GM12878 (cell line): ENCODE measurements around the gene NTN3. TPM values are rescaled to one million over a fixed set of nuclear protein-coding genes. Genes with fewer than 3 reads are reported as not detected.

ENCODE experiments used
- ATAC-seq: fragments of 200-7000 bp; cut with Tn5 transposase; 3 replicates; pipeline ENCODE4 v1.9.1; 2020; ENCODE audit warnings: mild to moderate bottlenecking, moderate library complexity
- BruUV-seq: library from RNA; stranded (reverse); fragments of 400-500 nt; replicated peaks from 2 replicates; lab custom pipeline; 2021; lab: Mats Ljungman, UMichigan
- CTCF ChIA-PET: fragments of 300-600 bp; sonication (Branson Sonifier 250); formaldehyde crosslinking; extraction: SDS; loops from one replicate; lab custom pipeline; 2021; ENCODE audit warnings: inconsistent platforms; lab: Yijun Ruan, JAX
- POLR2A ChIA-PET: fragments of 350-600 bp; formaldehyde crosslinking; extraction: SDS; loops from one replicate; lab custom pipeline; 2021; ENCODE audit warnings: inconsistent platforms; lab: Charles Lee
- RAD21 ChIA-PET: fragments of 300-600 bp; sonication (Branson Sonifier 250); formaldehyde crosslinking; loops from one replicate; lab custom pipeline; 2023; ENCODE audit warnings: antibody characterized with exemption; ENCODE audit not compliant: unreplicated experiment; lab: Charles Lee
- SMC1A ChIA-PET: fragments of 300-600 bp; sonication (Branson Sonifier 250); formaldehyde crosslinking; loops from one replicate; lab custom pipeline; 2023; ENCODE audit not compliant: unreplicated experiment, uncharacterized antibody; lab: Charles Lee
- DNase-seq: peaks from one replicate; pipeline ENCODE4 v3.0.0-alpha.2; 2011; ENCODE audit warnings: low read depth, low spot score
- FAIRE-seq: peaks from 3 replicates; lab custom pipeline; 2011; peaks lifted over from hg19 to GRCh38; lab: Jason Lieb, UNC
- H2AFZ ChIP-seq: 2 replicates; pipeline ENCODE4 v1.6.0; 2011; ENCODE audit warnings: low read depth, low read length, control low read depth; ENCODE audit not compliant: control insufficient read depth
- H3K27ac ChIP-seq: 2 replicates; pipeline ENCODE4 v1.5.1; 2011; ENCODE audit warnings: control low read depth; ENCODE audit not compliant: control insufficient read depth, insufficient read depth
- H3K27me3 ChIP-seq, 2 experiments: replicated peaks in 1 of 2; 2 replicates each; pipeline versions ENCODE4 v1.6.0 to v1.6.1; 2011; ENCODE audit warnings: low read length in 1 of 2; ENCODE audit not compliant: control insufficient read depth in 2 of 2, insufficient read depth in 2 of 2
- H3K36me3 ChIP-seq, 2 experiments: 2 replicates each; pipeline ENCODE4 v1.5.1; 2011; ENCODE audit warnings: low read length in 1 of 2; ENCODE audit not compliant: control insufficient read depth in 2 of 2, insufficient read depth in 2 of 2
- H3K4me1 ChIP-seq: 2 replicates; pipeline ENCODE4 v1.6.1; 2011; ENCODE audit warnings: mild to moderate bottlenecking, low read length, moderate library complexity, mixed read lengths; ENCODE audit not compliant: control insufficient read depth, insufficient read depth
- H3K4me2 ChIP-seq: 2 replicates; pipeline ENCODE4 v1.6.0; 2011; ENCODE audit warnings: control low read depth; ENCODE audit not compliant: control insufficient read depth, insufficient read depth
- H3K4me3 ChIP-seq: fragments of 200-600 bp; sonication (generic); 2 replicates; pipeline ENCODE4 v1.5.1; 2016
- H3K79me2 ChIP-seq: 2 replicates; pipeline ENCODE4 v1.6.0; 2011; ENCODE audit warnings: low read length; ENCODE audit not compliant: control insufficient read depth, insufficient read depth
- H3K9ac ChIP-seq: 2 replicates; pipeline ENCODE4 v1.8.0; 2011; ENCODE audit warnings: low read length, control low read depth, mixed read lengths; ENCODE audit not compliant: control insufficient read depth, insufficient read depth
- H3K9me3 ChIP-seq: replicated peaks from 3 replicates; pipeline ENCODE4 v1.5.1; 2011; ENCODE audit warnings: mild to moderate bottlenecking, low read length; ENCODE audit not compliant: control insufficient read depth, insufficient read depth
- H4K20me1 ChIP-seq: 2 replicates; pipeline ENCODE4 v1.6.0; 2011; ENCODE audit not compliant: control insufficient read depth, insufficient read depth
- BHLHE40 ChIP-seq, 2 experiments: fragments of 450-650 bp in 1 of 2; IDR thresholded peaks; 2 replicates each; pipeline ENCODE4 v1.6.1; 2011 to 2017; ENCODE audit warnings: low read depth in 2 of 2, borderline replicate concordance in 1 of 2, improper control_type of control experiment in 1 of 2, low read length in 1 of 2, mild to moderate bottlenecking in 1 of 2
- E2F4 ChIP-seq: IDR thresholded peaks from 2 replicates; pipeline ENCODE4 v1.6.1; 2012; ENCODE audit warnings: low read depth, low read length, improper control_type of control experiment
- HDAC6 ChIP-seq: fragments of 200-600 bp; sonication (generic); IDR thresholded peaks from one replicate; pipeline ENCODE4 v1.8.0; 2017; ENCODE audit warnings: antibody characterized with exemption; ENCODE audit not compliant: unreplicated experiment
- NFYB ChIP-seq: IDR thresholded peaks from 2 replicates; pipeline ENCODE4 v1.6.1; 2011; ENCODE audit warnings: low read depth, mild to moderate bottlenecking, low read length, improper control_type of control experiment, moderate library complexity; ENCODE audit not compliant: insufficient read depth
- PML ChIP-seq: IDR thresholded peaks from 2 replicates; pipeline ENCODE4 v1.6.1; 2012; ENCODE audit warnings: low read length, inconsistent platforms
- RAD21 ChIP-seq: IDR thresholded peaks from 2 replicates; pipeline ENCODE4 v1.6.1; 2011; ENCODE audit warnings: mild to moderate bottlenecking, low read depth, low read length, moderate library complexity; ENCODE audit not compliant: insufficient read depth
- RB1 ChIP-seq: fragments of 450-650 bp; formaldehyde crosslinking; IDR thresholded peaks from 2 replicates; pipeline ENCODE4 v1.6.1; 2017; ENCODE audit warnings: mild to moderate bottlenecking, borderline replicate concordance
- SIN3A ChIP-seq: IDR thresholded peaks from 2 replicates; pipeline ENCODE4 v1.6.1; 2012; ENCODE audit warnings: low read depth, low read length, improper control_type of control experiment
- SKIL ChIP-seq: fragments of 450-650 bp; IDR thresholded peaks from 2 replicates; pipeline ENCODE4 v1.6.1; 2017; ENCODE audit warnings: mild to moderate bottlenecking, low read depth, inconsistent platforms; ENCODE audit not compliant: poor library complexity, severe bottlenecking
- ZBTB4 ChIP-seq: fragments of 450-650 bp; formaldehyde crosslinking; IDR thresholded peaks from 2 replicates; pipeline ENCODE4 v1.4.0; 2022; ENCODE audit warnings: mild to moderate bottlenecking, moderate library complexity
- ZNF217 ChIP-seq: fragments of 450-650 bp; IDR thresholded peaks from 2 replicates; pipeline ENCODE4 v1.6.1; 2017; ENCODE audit warnings: antibody characterized with exemption, mild to moderate bottlenecking
- ZNF274 ChIP-seq: IDR thresholded peaks from one replicate; pipeline ENCODE4 v1.8.0; 2011; ENCODE audit not compliant: insufficient read length, insufficient read depth
- ZNF622 ChIP-seq: fragments of 450-650 bp; IDR thresholded peaks from 2 replicates; pipeline ENCODE4 v1.6.1; 2017; ENCODE audit warnings: mild to moderate bottlenecking, inconsistent platforms
- WGBS: methylation state at CpG from one replicate; pipeline ENCODE4 v1.1.6; 2016; ENCODE audit warnings: low lambda C conversion rate; ENCODE audit not compliant: insufficient replicate concordance, insufficient coverage; ENCODE audit errors: missing lambda C conversion rate; 5-methylcytosine and 5-hydroxymethylcytosine counted together
- in situ Hi-C: fragments of 300-500 bp; cut with MboI; formaldehyde crosslinking; loops from 9 replicates; pipeline ENCODE4 v1.14.3; 2018; ENCODE audit warnings: mixed read lengths
- intact Hi-C: fragments of 100-400 bp; cut with micrococcal nuclease; formaldehyde crosslinking; loops from one replicate; pipeline ENCODE4 v1.14.2; 2022; ENCODE audit not compliant: unreplicated experiment
- polyA plus RNA-seq, 11 experiments: library from polyadenylated mRNA; depleted of rRNA in 4 of 11; unstranded in 6 of 11; stranded (reverse) in 5 of 11; fragments of >200 nt; fragmentation: Nextera tagmentation in 4 of 11; fragmentation: Illumina TruSeq in 1 of 11; extraction: Ambion mirVana in 4 of 11; extraction: Trizol in 1 of 11; gene quantifications; 1 replicate in 1 of 11; 2 replicates in 10 of 11; pipeline versions ENCODE4 v1.2.1 to v1.2.3, GENCODE V29; 2011 to 2016; ENCODE audit warnings: inconsistent platforms in 2 of 11, missing spikeins in 2 of 11, low read depth in 1 of 11
- total RNA-seq, 4 experiments: library from RNA; depleted of rRNA in 3 of 4; stranded (reverse); fragments of >200 nt in 3 of 4; fragmentation: Illumina TruSeq in 1 of 4; extraction: Trizol in 1 of 4; gene quantifications; 2 replicates each; pipeline versions ENCODE4 v1.2.1 to v1.2.3, GENCODE V29; 2013 to 2021

NTN3 gene
- total and polyA plus RNA-seq, 10 of the 15 experiments (the other 5 are each of a cell fraction or from before 2014, with no cell fraction given): 0.04 TPM; not detected in 9

- no peak for TF ChIP-seq SKIL
These were observed 48.8 kb upstream of the NTN3 start (continued) for GRCh38 chr16:2422123-2422867.

GRCh38 chr16:2424061-2425007 lies 46.8 kb upstream of the NTN3 start:
- Histone ChIP-seq H3K4me1 (peaks cover 6% of the 10 kb centered on the region), H3K4me2 (no peak overlapping the region), H3K9me3 (no peaks in the 10 kb centered on the region), H3K27me3 (no peaks in the 10 kb centered on the region), H3K4me3 (no peak overlapping the region), H3K27ac (no peak overlapping the region), H3K9ac (no peak overlapping the region), H3K36me3 (no peaks in the 10 kb centered on the region), H4K20me1 (no peaks in the 10 kb centered on the region), H2AFZ (no peak overlapping the region), H3K79me2 (peaks cover 2% of the 10 kb centered on the region; the same call in 1 of the 2 replicates)
- RAD21 ChIA-PET: no interaction called here
- in situ Hi-C loops: no loop called here
- no TSS peak for BruUV-seq
- WGBS: 76% methylated on average over 25 of the region's 25 CpGs
- POLR2A ChIA-PET: no interaction called here
- no peak for FAIRE-seq
- SMC1A ChIA-PET: no interaction called here
- CTCF ChIA-PET: interaction anchor here (1.0 to 2.1 kb wide), 4 partner anchors 10 to 77 kb away, joined by 3 to 11 read pairs (median 3); no protein-coding TSS in a partner anchor
- DNase-seq: no peak
- intact Hi-C loops: no loop called here
- ATAC-seq: no peak
- no peak for TF ChIP-seq PML
- no peak for TF ChIP-seq ZNF274
- no peak for TF ChIP-seq BHLHE40 (IDR thresholded peaks at IDR 0.05; ENCODE audit: borderline replicate concordance in 1 of 2, low read depth in 2 of 2, low read length in 1 of 2)
- no peak for TF ChIP-seq SIN3A
- no peak for TF ChIP-seq E2F4
- TF ChIP-seq HDAC6: no peak
- no peak for TF ChIP-seq RAD21
- TF ChIP-seq RB1: no peak
- no peak for TF ChIP-seq NFYB
- no peak for TF ChIP-seq ZNF217
- no peak for TF ChIP-seq ZNF622
- TF ChIP-seq ZBTB4 (CRISPR knock-in tag): no peak
